H9 (cell line): ENCODE results near the gene KIF5C. TPM values are rescaled to one million over a fixed set of nuclear protein-coding genes. Genes with fewer than 3 reads are reported as not detected.

ENCODE experiments used
- DNase-seq: peaks from one replicate; pipeline ENCODE4 v3.0.0-alpha.2; 2017
- H2AFZ ChIP-seq: one replicate; pipeline ENCODE4 v1.6.1; 2013; ENCODE audit warnings: mild to moderate bottlenecking, low read length, control low read depth, moderate library complexity
- H2AK5ac ChIP-seq: 2 replicates; pipeline ENCODE4 v1.6.1; 2013; ENCODE audit warnings: low read length, control low read depth, mixed read lengths; ENCODE audit not compliant: insufficient read length
- H2BK120ac ChIP-seq: one replicate; pipeline ENCODE4 v1.6.1; 2013; ENCODE audit warnings: low read depth, mild to moderate bottlenecking, low read length, control low read depth, inconsistent platforms; ENCODE audit not compliant: poor library complexity, severe bottlenecking
- H2BK12ac ChIP-seq: 2 replicates; pipeline ENCODE4 v1.6.1; 2013; ENCODE audit warnings: low read length, control low read depth, mixed read lengths, low read depth; ENCODE audit not compliant: insufficient read length
- H2BK15ac ChIP-seq: 2 replicates; pipeline ENCODE4 v1.6.1; 2013; ENCODE audit warnings: low read depth, low read length, control low read depth
- H2BK20ac ChIP-seq: one replicate; pipeline ENCODE4 v1.6.1; 2013; ENCODE audit warnings: low read depth, mild to moderate bottlenecking, low read length, control low read depth, inconsistent platforms; ENCODE audit not compliant: poor library complexity, severe bottlenecking
- H2BK5ac ChIP-seq: 2 replicates; pipeline ENCODE4 v1.6.1; 2013; ENCODE audit warnings: low read length, control low read depth, mixed read lengths; ENCODE audit not compliant: insufficient read length
- H3K14ac ChIP-seq: 2 replicates; pipeline ENCODE4 v1.6.1; 2013; ENCODE audit warnings: low read length, control low read depth; ENCODE audit not compliant: insufficient read depth
- H3K18ac ChIP-seq: 2 replicates; pipeline ENCODE4 v1.6.1; 2013; ENCODE audit warnings: low read depth, mild to moderate bottlenecking, mixed read lengths, low read length, control low read depth; ENCODE audit not compliant: insufficient read length
- H3K23ac ChIP-seq: 2 replicates; pipeline ENCODE4 v1.6.1; 2013; ENCODE audit warnings: low read length, control low read depth, mixed read lengths, low read depth; ENCODE audit not compliant: insufficient read length
- H3K23me2 ChIP-seq: 2 replicates; pipeline ENCODE4 v1.6.1; 2013; ENCODE audit warnings: low read depth, mild to moderate bottlenecking, mixed read lengths, low read length, control low read depth; ENCODE audit not compliant: insufficient read length, poor library complexity, severe bottlenecking
- H3K27ac ChIP-seq: 2 replicates; pipeline ENCODE4 v1.5.1; 2013; ENCODE audit warnings: low read length, control low read depth, mixed read lengths, low read depth; ENCODE audit not compliant: insufficient read length
- H3K27me3 ChIP-seq: 2 replicates; pipeline ENCODE4 v1.6.1; 2013; ENCODE audit warnings: low read length, control low read depth, inconsistent platforms; ENCODE audit not compliant: insufficient read depth
- H3K4ac ChIP-seq: 2 replicates; pipeline ENCODE4 v1.6.1; 2013; ENCODE audit warnings: low read depth, mild to moderate bottlenecking, control low read depth, inconsistent platforms, low read length, moderate library complexity
- H3K4me1 ChIP-seq: 2 replicates; pipeline ENCODE4 v1.6.1; 2013; ENCODE audit warnings: low read length, control low read depth, inconsistent platforms; ENCODE audit not compliant: insufficient read depth
- H3K4me2 ChIP-seq: 2 replicates; pipeline ENCODE4 v1.6.1; 2013; ENCODE audit warnings: low read length, control low read depth, mixed read lengths; ENCODE audit not compliant: insufficient read length, insufficient read depth
- H3K56ac ChIP-seq: 2 replicates; pipeline ENCODE4 v1.6.1; 2013; ENCODE audit warnings: low read depth, mild to moderate bottlenecking, mixed read lengths, low read length, control low read depth; ENCODE audit not compliant: insufficient read length
- H3K79me1 ChIP-seq: 2 replicates; pipeline ENCODE4 v1.6.1; 2013; ENCODE audit warnings: low read depth, mild to moderate bottlenecking, moderate library complexity, low read length, control low read depth, inconsistent platforms; ENCODE audit not compliant: insufficient read depth, poor library complexity, severe bottlenecking
- H3K79me2 ChIP-seq: 2 replicates; pipeline ENCODE4 v1.6.1; 2013; ENCODE audit warnings: low read length, control low read depth, inconsistent platforms; ENCODE audit not compliant: insufficient read depth
- H3K9ac ChIP-seq: 2 replicates; pipeline ENCODE4 v1.6.1; 2013; ENCODE audit warnings: low read length, control low read depth, mixed read lengths; ENCODE audit not compliant: insufficient read length; ENCODE audit errors: extremely low read depth
- H3K9me3 ChIP-seq: one replicate; pipeline ENCODE4 v1.6.1; 2013; ENCODE audit warnings: low read depth, low read length, inconsistent platforms; ENCODE audit not compliant: control insufficient read depth
- H3T11ph ChIP-seq: one replicate; pipeline ENCODE4 v1.6.1; 2013; ENCODE audit warnings: mild to moderate bottlenecking, low read length, control low read depth, inconsistent platforms
- H4K20me1 ChIP-seq: one replicate; pipeline ENCODE4 v1.6.1; 2013; ENCODE audit not compliant: control insufficient read depth, insufficient read length, insufficient read depth
- H4K5ac ChIP-seq: 2 replicates; pipeline ENCODE4 v1.6.1; 2013; ENCODE audit warnings: low read depth, mild to moderate bottlenecking, mixed read lengths, low read length, control low read depth; ENCODE audit not compliant: insufficient read length
- H4K8ac ChIP-seq: replicated peaks from 2 replicates; pipeline ENCODE4 v1.6.1; 2013; ENCODE audit warnings: low read length, control low read depth, mixed read lengths, low read depth; ENCODE audit not compliant: insufficient read length
- H4K91ac ChIP-seq: 2 replicates; pipeline ENCODE4 v1.6.1; 2013; ENCODE audit warnings: low read depth, mild to moderate bottlenecking, moderate library complexity, mixed read lengths, low read length, control low read depth; ENCODE audit not compliant: insufficient read length
- H3K27ac Mint-ChIP-seq, 3 experiments: 2 replicates in 2 of 3; 3 replicates in 1 of 3; pipeline ENCODE4 v1.8.0; 2020 to 2021; ENCODE audit warnings: mixed read lengths in 3 of 3, mild to moderate bottlenecking in 1 of 3, moderate library complexity in 1 of 3
- H3K27me3 Mint-ChIP-seq: 2 replicates; pipeline ENCODE4 v1.8.0; 2021; ENCODE audit warnings: low read depth, mild to moderate bottlenecking, moderate library complexity, mixed read lengths
- H3K36me3 Mint-ChIP-seq, 3 experiments: 2 replicates in 2 of 3; 3 replicates in 1 of 3; pipeline ENCODE4 v1.8.0; 2020 to 2021; ENCODE audit warnings: low read depth in 3 of 3, mixed read lengths in 3 of 3; ENCODE audit not compliant: insufficient read depth in 1 of 3
- H3K4me1 Mint-ChIP-seq, 2 experiments: 2 replicates each; pipeline ENCODE4 v1.8.0; 2020; ENCODE audit warnings: mixed read lengths in 2 of 2
- H3K4me3 Mint-ChIP-seq, 2 experiments: 2 replicates in 1 of 2; 3 replicates in 1 of 2; pipeline ENCODE4 v1.8.0; 2020 to 2021; ENCODE audit warnings: mild to moderate bottlenecking in 2 of 2, mixed read lengths in 2 of 2, moderate library complexity in 1 of 2
- H3K9me3 Mint-ChIP-seq, 2 experiments: 2 replicates in 1 of 2; 3 replicates in 1 of 2; pipeline ENCODE4 v1.8.0; 2020; ENCODE audit warnings: mild to moderate bottlenecking in 2 of 2, mixed read lengths in 2 of 2, moderate library complexity in 1 of 2
- WGBS: extraction: QIAGEN DNeasy Blood & Tissue Kit; methylation state at CpG from one replicate; pipeline ENCODE4 v1.1.7; 2013; ENCODE audit warnings: missing lambda C conversion rate, low lambda C conversion rate, mixed read lengths; ENCODE audit not compliant: insufficient read length; ENCODE audit errors: extremely low coverage; 5-methylcytosine and 5-hydroxymethylcytosine counted together
- total RNA-seq: library from RNA; stranded (reverse); gene quantifications from 2 replicates; pipeline ENCODE4 v1.2.1, GENCODE V29; 2021
- TF ChIP-seq, protein P1 (sequence below): fragments of 200-600 bp; sonication (generic); conservative IDR thresholded peaks from 3 replicates; pipeline ENCODE4 v1.8.0; 2021; ENCODE audit warnings: antibody characterized with exemption, mild to moderate bottlenecking

The KIF5C gene
- total RNA-seq, 1 experiment from 2014 or later: 52.9 TPM

DNA sequence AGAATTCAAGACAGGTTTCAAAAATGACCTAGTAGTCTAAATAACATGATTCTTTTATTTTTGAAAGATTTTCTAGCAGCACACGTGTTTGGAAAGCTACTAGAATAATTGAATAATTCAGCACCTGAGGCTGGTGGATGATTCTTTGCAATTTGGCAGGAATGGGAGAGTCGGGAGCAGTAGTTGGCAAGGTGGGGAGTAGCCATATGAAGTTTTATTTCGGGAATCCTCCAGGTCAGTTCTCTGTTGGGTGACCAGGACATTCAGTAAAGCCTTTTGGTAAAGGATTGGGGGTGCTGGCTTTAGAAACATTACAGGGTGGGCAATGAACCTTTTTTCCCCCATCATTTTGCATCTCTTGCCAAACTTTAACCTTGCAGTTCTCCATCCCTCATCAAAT lies 88.4 kb downstream of the KIF5C start:
- no peak overlapping the region for H3K4me3 Mint-ChIP-seq
- H3K27me3 Mint-ChIP-seq: no peaks in the 10 kb centered on the region
- peaks cover 17 to 49% (median 42%) of the 10 kb centered on the region in 3 experiments; a peak in 6 of 7 replicates for H3K36me3 Mint-ChIP-seq
- Histone ChIP-seq H3K4me1 (no peaks in the 10 kb centered on the region), H3K27ac (no peak overlapping the region), H4K91ac (no peak overlapping the region), H2BK20ac (no peak overlapping the region), H3K23ac (no peak overlapping the region), H4K8ac (no peak overlapping the region), H3K9me3 (no peaks in the 10 kb centered on the region), H2BK12ac (no peak overlapping the region), H3K4ac (no peak overlapping the region), H2BK15ac (no peak overlapping the region), H3K79me1 (no peaks in the 10 kb centered on the region), H3K56ac (no peak overlapping the region), H3K79me2 (no peaks in the 10 kb centered on the region), H2AK5ac (no peak overlapping the region), H2AFZ (no peak overlapping the region), H4K20me1 (no peaks in the 10 kb centered on the region), H3K14ac (no peak overlapping the region), H3K4me2 (no peak overlapping the region), H3K23me2 (no peaks in the 10 kb centered on the region), H2BK120ac (no peak overlapping the region), H3T11ph (no peak overlapping the region), H4K5ac (no peak overlapping the region), H3K18ac (no peak overlapping the region), H3K9ac (no peak overlapping the region), H3K27me3 (no peaks in the 10 kb centered on the region), H2BK5ac (no peak overlapping the region)
- no peak overlapping the region; a peak in 1 of 7 replicates for H3K27ac Mint-ChIP-seq
- no CpG with 5 or more reads among the region's 3 CpGs for whole genome bisulfite sequencing
- no peak for DNase-seq
- TF ChIP-seq, protein P1, sequence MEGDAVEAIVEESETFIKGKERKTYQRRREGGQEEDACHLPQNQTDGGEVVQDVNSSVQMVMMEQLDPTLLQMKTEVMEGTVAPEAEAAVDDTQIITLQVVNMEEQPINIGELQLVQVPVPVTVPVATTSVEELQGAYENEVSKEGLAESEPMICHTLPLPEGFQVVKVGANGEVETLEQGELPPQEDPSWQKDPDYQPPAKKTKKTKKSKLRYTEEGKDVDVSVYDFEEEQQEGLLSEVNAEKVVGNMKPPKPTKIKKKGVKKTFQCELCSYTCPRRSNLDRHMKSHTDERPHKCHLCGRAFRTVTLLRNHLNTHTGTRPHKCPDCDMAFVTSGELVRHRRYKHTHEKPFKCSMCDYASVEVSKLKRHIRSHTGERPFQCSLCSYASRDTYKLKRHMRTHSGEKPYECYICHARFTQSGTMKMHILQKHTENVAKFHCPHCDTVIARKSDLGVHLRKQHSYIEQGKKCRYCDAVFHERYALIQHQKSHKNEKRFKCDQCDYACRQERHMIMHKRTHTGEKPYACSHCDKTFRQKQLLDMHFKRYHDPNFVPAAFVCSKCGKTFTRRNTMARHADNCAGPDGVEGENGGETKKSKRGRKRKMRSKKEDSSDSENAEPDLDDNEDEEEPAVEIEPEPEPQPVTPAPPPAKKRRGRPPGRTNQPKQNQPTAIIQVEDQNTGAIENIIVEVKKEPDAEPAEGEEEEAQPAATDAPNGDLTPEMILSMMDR: no peak
- peaks cover 10 to 12% of the 10 kb centered on the region in 2 experiments for H3K4me1 Mint-ChIP-seq
- H3K9me3 Mint-ChIP-seq: no peaks in the 10 kb centered on the region
